Duodenal mucosa (tissue), 2 donors: ENCODE data around the gene ADPRH.

Experiments used
- H3K27ac ChIP-seq: one replicate; pipeline ENCODE4 v1.7.0; 2013; ENCODE audit warnings: low read depth, low read length
- H3K27me3 ChIP-seq, 2 donors: one replicate each; pipeline ENCODE4 v1.7.0; 2013; ENCODE audit warnings: low read length in 2 of 2, control low read depth in 1 of 2; ENCODE audit not compliant: insufficient read depth in 2 of 2, control insufficient read depth in 1 of 2
- H3K36me3 ChIP-seq, 2 donors: one replicate each; pipeline ENCODE4 v1.7.0; 2013; ENCODE audit warnings: low read length in 2 of 2, control low read depth in 1 of 2; ENCODE audit not compliant: insufficient read depth in 2 of 2, control insufficient read depth in 1 of 2
- H3K4me1 ChIP-seq, 2 donors: one replicate each; pipeline ENCODE4 v1.7.0; 2013; ENCODE audit warnings: low read length in 2 of 2, control low read depth in 1 of 2; ENCODE audit not compliant: insufficient read depth in 2 of 2, control insufficient read depth in 1 of 2
- H3K4me3 ChIP-seq, 2 donors: one replicate each; pipeline ENCODE4 v1.7.0; 2013; ENCODE audit warnings: low read length in 2 of 2, low read depth in 1 of 2
- H3K9ac ChIP-seq, 2 donors: one replicate each; pipeline ENCODE4 v1.7.0; 2013; ENCODE audit warnings: low read length in 2 of 2, low read depth in 1 of 2
- H3K9me3 ChIP-seq, 2 donors: one replicate each; pipeline ENCODE4 v1.7.0; 2013; ENCODE audit warnings: low read length in 2 of 2, control low read depth in 1 of 2; ENCODE audit not compliant: control insufficient read depth in 1 of 2

Gene ADPRH

GRCh38 chr3:119580067-119580760 is 922 bp downstream of the ADPRH start:
- Histone ChIP-seq H3K4me3 (peak overlapping the region; percentile 67 to 86), H3K9ac (peak overlapping the region; percentile 67 to 74), H3K9me3 (no peaks in the 10 kb centered on the region), H3K27me3 (no peaks in the 10 kb centered on the region), H3K4me1 (peaks cover 3 to 4% of the 10 kb centered on the region in 2 donors), H3K36me3 (no peaks in the 10 kb centered on the region), H3K27ac (peak overlapping the region; percentile 81)

GRCh38 chr3:119582178-119582577 is 2.9 kb downstream of the ADPRH start:
- H3K27me3 ChIP-seq: no peaks in the 10 kb centered on the region
- H3K27ac ChIP-seq: no peak overlapping the region
- peaks cover 4 to 6% of the 10 kb centered on the region in 2 donors for H3K4me1 ChIP-seq
- no peak overlapping the region for H3K9ac ChIP-seq
- no peak overlapping the region for H3K4me3 ChIP-seq
- no peaks in the 10 kb centered on the region for H3K9me3 ChIP-seq
- H3K36me3 ChIP-seq: no peaks in the 10 kb centered on the region

- Histone ChIP-seq H3K4me1 (peaks cover 6 to 12% of the 10 kb centered on the region in 2 donors), H3K9ac (no peak overlapping the region), H3K36me3 (no peaks in the 10 kb centered on the region), H3K27ac (no peak overlapping the region), H3K4me3 (no peak overlapping the region), H3K27me3 (no peaks in the 10 kb centered on the region), H3K9me3 (no peaks in the 10 kb centered on the region)
Measured at GRCh38 chr3:119585208-119585607, 5.9 kb downstream of the ADPRH start.

GRCh38 chr3:119585856-119586570 is 6.7 kb downstream of the ADPRH start:
- H3K27me3 ChIP-seq: no peaks in the 10 kb centered on the region
- H3K27ac ChIP-seq: no peak overlapping the region
- H3K4me1 ChIP-seq: peaks cover 6 to 12% of the 10 kb centered on the region in 2 donors
- no peak overlapping the region for H3K4me3 ChIP-seq
- H3K9ac ChIP-seq: no peak overlapping the region
- peaks cover 0 to 3% of the 10 kb centered on the region in 2 donors for H3K36me3 ChIP-seq
- H3K9me3 ChIP-seq: no peaks in the 10 kb centered on the region

GRCh38 chr3:119586733-119587172 is 7.5 kb downstream of the ADPRH start:
- Histone ChIP-seq H3K27me3 (no peaks in the 10 kb centered on the region), H3K9me3 (no peaks in the 10 kb centered on the region), H3K9ac (no peak overlapping the region), H3K4me1 (peaks cover 6 to 12% of the 10 kb centered on the region in 2 donors), H3K4me3 (no peak overlapping the region), H3K36me3 (peaks cover 0 to 3% of the 10 kb centered on the region in 2 donors), H3K27ac (no peak overlapping the region)

GRCh38 chr3:119588112-119588511 is 8.8 kb downstream of the ADPRH start:
- Histone ChIP-seq H3K27me3 (no peaks in the 10 kb centered on the region), H3K4me1 (peaks cover 6 to 12% of the 10 kb centered on the region in 2 donors), H3K9ac (no peak overlapping the region), H3K4me3 (no peak overlapping the region), H3K36me3 (peaks cover 0 to 3% of the 10 kb centered on the region in 2 donors), H3K27ac (no peak overlapping the region), H3K9me3 (no peaks in the 10 kb centered on the region)

- Histone ChIP-seq H3K9ac (no peak overlapping the region), H3K27ac (no peak overlapping the region), H3K4me1 (peaks cover 6 to 12% of the 10 kb centered on the region in 2 donors)
Measured at GRCh38 chr3:119589102-119589773, 9.9 kb downstream of the ADPRH start.

GRCh38 chr3:119590706-119591105 is 11.4 kb downstream of the ADPRH start:
- peaks cover 0 to 3% of the 10 kb centered on the region in 2 donors for H3K36me3 ChIP-seq
- H3K4me1 ChIP-seq: peaks cover 6 to 12% of the 10 kb centered on the region in 2 donors
- no peak overlapping the region for H3K9ac ChIP-seq
- H3K27ac ChIP-seq: no peak overlapping the region
- no peaks in the 10 kb centered on the region for H3K9me3 ChIP-seq
- no peak overlapping the region for H3K4me3 ChIP-seq
- peaks cover 0 to 3% of the 10 kb centered on the region in 2 donors for H3K27me3 ChIP-seq

More at GRCh38 chr3:119589102-119589773, 9.9 kb downstream of the ADPRH start:
- H3K36me3 ChIP-seq: peaks cover 0 to 3% of the 10 kb centered on the region in 2 donors
- H3K4me3 ChIP-seq: no peak overlapping the region
- peaks cover 0 to 3% of the 10 kb centered on the region in 2 donors for H3K27me3 ChIP-seq
- H3K9me3 ChIP-seq: no peaks in the 10 kb centered on the region

- peaks cover 0 to 3% of the 10 kb centered on the region in 2 donors for H3K27me3 ChIP-seq
- peaks cover 3 to 20% of the 10 kb centered on the region in 2 donors for H3K4me1 ChIP-seq
- H3K4me3 ChIP-seq: no peak overlapping the region
- no peaks in the 10 kb centered on the region for H3K9me3 ChIP-seq
- peaks cover 0 to 3% of the 10 kb centered on the region in 2 donors for H3K36me3 ChIP-seq
- H3K27ac ChIP-seq: no peak overlapping the region
- no peak overlapping the region for H3K9ac ChIP-seq
Measured at GRCh38 chr3:119592861-119593260, 13.6 kb downstream of the ADPRH start.

GRCh38 chr3:119594066-119594465 is 14.8 kb downstream of the ADPRH start:
- peaks cover 0 to 13% of the 10 kb centered on the region in 2 donors for H3K4me1 ChIP-seq
- H3K27ac ChIP-seq: no peak overlapping the region
- H3K27me3 ChIP-seq: peaks cover 0 to 3% of the 10 kb centered on the region in 2 donors
- H3K36me3 ChIP-seq: peaks cover 0 to 3% of the 10 kb centered on the region in 2 donors
- no peak overlapping the region for H3K9ac ChIP-seq
- H3K9me3 ChIP-seq: no peaks in the 10 kb centered on the region
- H3K4me3 ChIP-seq: no peak overlapping the region
